Activated CD4-positive, alpha-beta memory T cell treated with anti-CD3 and anti-CD28 coated beads for 36 hours (primary cell): ENCODE data around the gene DHX29. TPM values are rescaled to one million over a fixed set of nuclear protein-coding genes. Genes with fewer than 3 reads are reported as not detected.

Source experiments
- CTCF ChIA-PET: fragments of 350-600 bp; sonication (Branson Sonifier 250); formaldehyde crosslinking; loops from one replicate; lab custom pipeline; 2021; ENCODE audit warnings: antibody characterized with exemption, inconsistent platforms; lab: Charles Lee
- POLR2A ChIA-PET: fragments of 350-600 bp; sonication (Branson Sonifier 250); formaldehyde crosslinking; loops from one replicate; lab custom pipeline; 2021; ENCODE audit warnings: antibody characterized with exemption; lab: Charles Lee
- DNase-seq: peaks from one replicate; pipeline ENCODE4 v3.0.0-alpha.2; 2020
- H3K27ac Mint-ChIP-seq: one replicate; pipeline ENCODE4 v1.8.0; 2021; ENCODE audit warnings: mixed read lengths
- H3K27me3 Mint-ChIP-seq: one replicate; pipeline ENCODE4 v1.8.0; 2021; ENCODE audit warnings: mixed read lengths
- H3K36me3 Mint-ChIP-seq: one replicate; pipeline ENCODE4 v1.8.0; 2021; ENCODE audit warnings: mixed read lengths
- H3K4me1 Mint-ChIP-seq: one replicate; pipeline ENCODE4 v1.8.0; 2021; ENCODE audit warnings: low read depth, mixed read lengths
- H3K4me3 Mint-ChIP-seq: one replicate; pipeline ENCODE4 v1.8.0; 2021; ENCODE audit warnings: mild to moderate bottlenecking, mixed read lengths
- H3K9me3 Mint-ChIP-seq: one replicate; pipeline ENCODE4 v1.8.0; 2021; ENCODE audit warnings: mixed read lengths
- intact Hi-C: fragments of 100-400 bp; cut with micrococcal nuclease; formaldehyde crosslinking; loops from one replicate; pipeline ENCODE4 v1.15.1; 2023
- total RNA-seq, 2 experiments: library from RNA; stranded (reverse); gene quantifications; one replicate each; pipeline ENCODE4 v1.2.3, GENCODE V29; 2021

Gene DHX29, protein sequence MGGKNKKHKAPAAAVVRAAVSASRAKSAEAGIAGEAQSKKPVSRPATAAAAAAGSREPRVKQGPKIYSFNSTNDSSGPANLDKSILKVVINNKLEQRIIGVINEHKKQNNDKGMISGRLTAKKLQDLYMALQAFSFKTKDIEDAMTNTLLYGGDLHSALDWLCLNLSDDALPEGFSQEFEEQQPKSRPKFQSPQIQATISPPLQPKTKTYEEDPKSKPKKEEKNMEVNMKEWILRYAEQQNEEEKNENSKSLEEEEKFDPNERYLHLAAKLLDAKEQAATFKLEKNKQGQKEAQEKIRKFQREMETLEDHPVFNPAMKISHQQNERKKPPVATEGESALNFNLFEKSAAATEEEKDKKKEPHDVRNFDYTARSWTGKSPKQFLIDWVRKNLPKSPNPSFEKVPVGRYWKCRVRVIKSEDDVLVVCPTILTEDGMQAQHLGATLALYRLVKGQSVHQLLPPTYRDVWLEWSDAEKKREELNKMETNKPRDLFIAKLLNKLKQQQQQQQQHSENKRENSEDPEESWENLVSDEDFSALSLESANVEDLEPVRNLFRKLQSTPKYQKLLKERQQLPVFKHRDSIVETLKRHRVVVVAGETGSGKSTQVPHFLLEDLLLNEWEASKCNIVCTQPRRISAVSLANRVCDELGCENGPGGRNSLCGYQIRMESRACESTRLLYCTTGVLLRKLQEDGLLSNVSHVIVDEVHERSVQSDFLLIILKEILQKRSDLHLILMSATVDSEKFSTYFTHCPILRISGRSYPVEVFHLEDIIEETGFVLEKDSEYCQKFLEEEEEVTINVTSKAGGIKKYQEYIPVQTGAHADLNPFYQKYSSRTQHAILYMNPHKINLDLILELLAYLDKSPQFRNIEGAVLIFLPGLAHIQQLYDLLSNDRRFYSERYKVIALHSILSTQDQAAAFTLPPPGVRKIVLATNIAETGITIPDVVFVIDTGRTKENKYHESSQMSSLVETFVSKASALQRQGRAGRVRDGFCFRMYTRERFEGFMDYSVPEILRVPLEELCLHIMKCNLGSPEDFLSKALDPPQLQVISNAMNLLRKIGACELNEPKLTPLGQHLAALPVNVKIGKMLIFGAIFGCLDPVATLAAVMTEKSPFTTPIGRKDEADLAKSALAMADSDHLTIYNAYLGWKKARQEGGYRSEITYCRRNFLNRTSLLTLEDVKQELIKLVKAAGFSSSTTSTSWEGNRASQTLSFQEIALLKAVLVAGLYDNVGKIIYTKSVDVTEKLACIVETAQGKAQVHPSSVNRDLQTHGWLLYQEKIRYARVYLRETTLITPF (N-terminal part only)
- 10 to 100 TPM; 11.5 to 11.8 TPM for total RNA-seq

DNA sequence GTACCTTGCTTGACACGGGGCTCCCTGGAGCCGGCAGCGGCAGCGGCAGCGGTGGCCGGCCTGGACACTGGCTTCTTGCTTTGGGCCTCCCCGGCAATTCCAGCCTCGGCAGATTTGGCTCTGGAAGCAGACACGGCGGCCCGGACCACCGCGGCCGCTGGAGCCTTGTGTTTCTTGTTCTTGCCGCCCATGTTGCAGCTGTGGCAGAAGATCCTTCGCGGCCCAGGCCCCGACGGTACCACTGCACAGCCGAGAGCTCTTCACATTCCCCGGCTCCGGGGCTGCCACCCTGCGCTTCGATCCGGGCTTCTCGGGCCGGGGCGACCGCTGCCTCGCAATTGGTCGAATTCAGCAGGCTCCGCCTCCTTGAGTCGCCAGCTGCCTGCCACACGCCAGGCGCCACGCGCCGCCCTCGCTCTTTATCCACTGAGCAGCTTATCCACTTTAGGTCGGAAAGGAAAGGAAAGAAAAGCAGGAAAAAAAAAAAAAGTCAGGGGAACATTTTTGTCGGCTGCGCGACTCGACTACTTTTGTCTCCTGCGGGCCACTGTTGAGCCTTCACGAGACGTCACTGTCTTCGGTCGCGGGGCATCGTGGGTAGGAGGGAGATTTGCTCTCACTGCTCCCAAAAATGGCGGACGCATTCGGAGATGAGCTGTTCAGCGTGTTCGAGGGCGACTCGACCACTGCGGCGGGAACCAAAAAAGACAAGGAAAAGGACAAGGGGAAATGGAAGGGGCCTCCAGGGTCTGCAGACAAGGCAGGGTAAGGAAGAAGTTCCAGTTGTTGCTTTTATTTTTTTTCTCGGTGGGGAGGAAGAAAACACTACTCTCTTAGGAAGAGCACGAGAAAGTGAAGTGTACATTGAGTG, at the start of gene DHX29, which contains the start of gene MTREX:
DHX29 (minus strand) TSS at position 312 of the 871 bp plus-strand sequence; CDS start at position 191, 121 bp downstream.
MTREX (plus strand) TSS at position 607 of the 871 bp plus-strand sequence; CDS start at position 632, 25 bp downstream.
- peaks cover 14% of the 10 kb centered on the region for H3K36me3 Mint-ChIP-seq
- no peak within 1 kb of the TSS for H3K4me3 Mint-ChIP-seq
- no peaks in the 10 kb centered on the region for H3K27me3 Mint-ChIP-seq
- intact Hi-C loops = loop anchor here (1.0 kb wide), 3 partner anchors 31 to 134 kb away; partner anchors contain the start of genes CDC20B and MCIDAS
- H3K4me1 Mint-ChIP-seq = peaks cover 32% of the 10 kb centered on the region
- ChIA-PET CTCF (interaction anchor here (0.6 to 2.0 kb wide), 14 partner anchors 9 to 384 kb away, joined by 3 to 5 read pairs (median 3); partner anchors contain the start of gene CDC20B), POLR2A (interaction anchor here (0.6 to 2.3 kb wide), 7 partner anchors 11 to 404 kb away, joined by 3 to 6 read pairs (median 4); partner anchors contain the start of gene CDC20B)
- DNase-seq = peak; percentile 92
- no peak within 1 kb of the TSS for H3K27ac Mint-ChIP-seq
- peaks cover 3% of the 10 kb centered on the region for H3K9me3 Mint-ChIP-seq

DNA sequence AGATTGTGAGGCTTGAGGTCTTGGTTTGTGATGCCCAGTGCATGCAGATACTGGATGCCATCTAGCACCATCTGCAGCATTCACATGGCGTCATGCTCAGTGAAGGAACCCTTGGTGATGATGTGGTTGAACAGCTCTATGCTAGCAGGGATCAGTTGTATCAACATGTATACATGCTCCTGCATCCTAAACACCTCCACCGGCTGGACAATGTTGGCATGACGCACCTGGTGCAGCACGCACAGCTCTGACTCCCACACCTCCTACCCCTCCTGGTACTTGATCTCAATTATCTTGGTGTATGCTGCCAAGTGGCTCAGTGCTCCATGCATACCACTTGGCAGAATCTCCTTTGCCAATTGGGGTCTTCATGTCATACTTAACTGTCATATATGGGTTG, 49.4 kb upstream of the DHX29 start:
- Mint-ChIP-seq H3K4me1 (peaks cover 3% of the 10 kb centered on the region), H3K36me3 (peaks cover 57% of the 10 kb centered on the region), H3K27me3 (no peaks in the 10 kb centered on the region), H3K9me3 (no peaks in the 10 kb centered on the region), H3K27ac (no peak overlapping the region), H3K4me3 (no peak overlapping the region)
- intact Hi-C loops = no loop called here
- ChIA-PET POLR2A (no interaction called here), CTCF (no interaction called here)
- no peak for DNase-seq

DNA sequence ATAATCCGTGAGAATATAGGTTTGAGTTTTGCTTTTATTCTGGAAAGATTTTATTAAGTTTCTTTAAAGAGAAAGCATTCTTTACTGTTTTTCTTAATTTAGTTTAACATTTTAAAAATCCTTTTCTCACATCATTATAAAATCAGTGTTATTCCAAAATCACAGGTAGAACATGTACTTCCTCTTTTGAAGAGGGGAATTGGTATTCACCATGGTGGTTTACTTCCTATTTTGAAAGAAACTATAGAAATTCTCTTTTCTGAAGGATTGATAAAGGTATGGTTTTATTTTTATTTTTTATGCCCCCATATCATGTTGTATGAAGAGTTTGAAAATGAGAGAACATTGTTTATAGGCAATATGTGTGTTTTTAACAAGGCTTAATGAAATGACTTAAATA, 43.3 kb upstream of the DHX29 start:
- intact Hi-C loops = no loop called here
- H3K4me3 Mint-ChIP-seq = no peak overlapping the region
- no peak overlapping the region for H3K27ac Mint-ChIP-seq
- peaks cover 63% of the 10 kb centered on the region for H3K36me3 Mint-ChIP-seq
- H3K27me3 Mint-ChIP-seq = no peaks in the 10 kb centered on the region
- DNase-seq = no peak
- ChIA-PET CTCF (no interaction called here), POLR2A (no interaction called here)
- no peaks in the 10 kb centered on the region for H3K9me3 Mint-ChIP-seq
- no peaks in the 10 kb centered on the region for H3K4me1 Mint-ChIP-seq

DNA sequence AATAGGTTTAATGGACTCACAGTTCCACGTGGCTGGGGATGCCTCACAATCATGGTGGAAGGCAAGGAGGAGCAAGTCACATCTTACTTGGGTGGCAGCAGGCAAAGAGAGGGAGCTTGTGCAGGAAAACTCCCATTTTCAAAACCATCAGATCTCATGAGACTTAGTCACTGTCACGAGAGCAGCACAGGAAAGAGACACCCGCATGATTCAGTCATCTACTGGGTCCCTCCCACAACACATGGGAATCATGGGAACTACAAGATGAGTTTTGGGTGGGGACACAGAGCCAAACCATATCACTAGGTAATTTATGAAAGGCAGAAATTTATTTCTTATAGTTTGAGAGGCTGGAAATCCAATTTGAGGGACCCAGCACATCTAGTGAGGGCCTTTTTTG, 40.3 kb upstream of the DHX29 start:
- Mint-ChIP-seq H3K9me3 (no peaks in the 10 kb centered on the region), H3K27me3 (no peaks in the 10 kb centered on the region), H3K36me3 (peaks cover 58% of the 10 kb centered on the region), H3K4me1 (no peaks in the 10 kb centered on the region), H3K4me3 (no peak overlapping the region), H3K27ac (no peak overlapping the region)
- DNase-seq = no peak
- POLR2A ChIA-PET = no interaction called here
- intact Hi-C loops = no loop called here
- CTCF ChIA-PET = no interaction called here

DNA sequence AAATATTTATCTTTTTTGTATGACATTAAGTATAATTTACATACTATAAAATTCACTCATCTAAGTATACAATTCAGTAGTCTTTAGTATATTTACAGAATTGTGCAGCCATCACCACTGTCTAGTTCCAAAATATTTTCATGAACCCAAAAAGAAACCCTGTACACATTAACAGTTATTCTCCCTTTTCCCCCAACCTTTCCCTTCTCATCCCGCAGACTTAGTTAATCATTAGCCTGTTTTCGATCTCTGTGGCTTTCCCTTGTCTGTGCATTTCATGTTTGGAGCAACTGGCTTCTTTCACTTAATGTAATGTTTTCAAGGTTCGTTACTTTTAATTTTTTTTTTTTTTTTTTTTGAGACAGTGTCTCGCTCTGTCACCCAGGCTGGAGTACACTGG, 37.8 kb upstream of the DHX29 start:
- Mint-ChIP-seq H3K9me3 (no peaks in the 10 kb centered on the region), H3K36me3 (peaks cover 45% of the 10 kb centered on the region), H3K4me1 (no peaks in the 10 kb centered on the region), H3K27ac (no peak overlapping the region), H3K4me3 (no peak overlapping the region), H3K27me3 (no peaks in the 10 kb centered on the region)
- CTCF ChIA-PET = interaction anchor here (0.7 kb wide), 1 partner anchor 30 kb away, joined by 3 read pairs; no protein-coding TSS in a partner anchor
- intact Hi-C loops = no loop called here
- POLR2A ChIA-PET = no interaction called here
- DNase-seq = no peak

DNA sequence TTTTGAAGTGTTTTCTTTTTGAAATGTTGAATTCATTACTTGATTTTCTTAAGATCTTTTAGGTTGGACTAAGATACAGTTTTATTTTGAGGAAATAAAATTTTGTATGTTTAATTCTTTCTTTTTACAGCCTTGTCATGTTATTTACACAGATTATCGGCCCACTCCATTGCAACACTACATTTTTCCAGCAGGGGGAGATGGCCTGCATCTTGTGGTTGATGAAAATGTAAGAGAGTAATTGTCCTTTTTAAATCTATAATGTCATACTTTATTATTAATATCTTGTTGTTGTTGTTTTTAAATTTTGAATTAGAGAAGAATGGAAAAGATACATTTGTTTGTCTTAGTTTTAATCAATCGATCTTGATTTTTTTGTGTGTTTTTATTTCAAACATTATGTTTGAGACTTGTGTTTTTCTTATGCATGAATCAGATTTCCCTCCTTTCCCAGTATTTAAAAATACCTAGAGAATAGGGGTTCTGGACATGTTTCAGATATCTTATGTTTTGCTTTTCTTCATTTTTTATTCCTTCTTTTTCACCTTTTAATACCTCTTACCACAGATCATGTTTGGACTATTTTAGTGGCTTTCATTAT, 37.0 kb upstream of the DHX29 start:
- intact Hi-C loops = loop anchor here (5.0 kb wide), 1 partner anchor 348 kb away; no protein-coding TSS in a partner anchor
- Mint-ChIP-seq H3K27ac (no peak overlapping the region), H3K4me1 (peaks cover 2% of the 10 kb centered on the region), H3K9me3 (no peaks in the 10 kb centered on the region), H3K36me3 (peaks cover 40% of the 10 kb centered on the region), H3K27me3 (no peaks in the 10 kb centered on the region), H3K4me3 (no peak overlapping the region)
- peak; percentile 69 for DNase-seq
- ChIA-PET CTCF (interaction anchor here (1.1 to 1.5 kb wide), 4 partner anchors 14 to 348 kb away, joined by 3 to 16 read pairs (median 4); partner anchors contain the start of gene MTREX), POLR2A (no interaction called here)

DNA sequence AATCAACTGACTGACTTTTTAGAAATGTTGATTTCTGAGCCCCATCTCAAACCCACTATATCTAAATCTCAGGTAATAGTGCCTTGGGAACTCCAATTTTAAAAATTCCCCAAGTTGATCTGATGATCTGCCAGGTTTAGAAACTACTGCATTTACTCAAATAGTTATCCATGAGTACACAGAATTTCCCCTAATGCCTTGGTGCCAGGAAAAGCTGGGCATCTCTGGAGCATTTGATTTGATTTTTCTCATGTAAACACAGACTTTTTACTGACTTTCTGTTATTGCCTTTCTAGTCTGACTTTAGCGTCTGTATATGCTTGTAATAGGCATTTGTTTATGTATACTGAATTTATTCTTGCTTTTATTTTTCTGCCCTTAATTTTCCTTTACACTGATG, 36.1 kb upstream of the DHX29 start:
- POLR2A ChIA-PET = no interaction called here
- peaks cover 38% of the 10 kb centered on the region for H3K36me3 Mint-ChIP-seq
- no peaks in the 10 kb centered on the region for H3K9me3 Mint-ChIP-seq
- CTCF ChIA-PET = interaction anchor here (1.1 to 1.5 kb wide), 4 partner anchors 13 to 349 kb away, joined by 3 to 16 read pairs (median 4); partner anchors contain the start of gene MTREX
- intact Hi-C loops = loop anchor here (5.0 kb wide), 1 partner anchor 349 kb away; no protein-coding TSS in a partner anchor
- no peak overlapping the region for H3K27ac Mint-ChIP-seq
- DNase-seq = no peak
- no peaks in the 10 kb centered on the region for H3K27me3 Mint-ChIP-seq
- H3K4me1 Mint-ChIP-seq = peaks cover 10% of the 10 kb centered on the region
- H3K4me3 Mint-ChIP-seq = no peak overlapping the region

DNA sequence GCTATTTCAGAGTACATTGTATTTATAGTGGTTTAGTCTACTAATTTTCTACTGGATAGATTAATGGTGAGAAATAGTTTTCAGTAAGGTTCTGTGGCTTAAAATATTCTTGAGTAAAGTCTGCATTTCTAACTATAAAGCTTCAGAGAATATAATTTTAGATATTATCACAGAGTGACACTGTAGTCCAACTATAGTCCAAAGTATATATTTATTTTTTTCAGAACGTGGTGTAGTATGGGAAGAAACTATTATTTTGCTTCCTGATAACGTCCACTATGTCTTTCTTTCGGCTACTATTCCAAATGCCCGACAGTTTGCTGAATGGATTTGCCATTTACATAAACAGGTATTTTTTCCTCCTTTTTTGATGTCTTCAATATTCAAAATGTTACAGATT, 35.6 kb upstream of the DHX29 start:
- intact Hi-C loops = loop anchor here (5.0 kb wide), 1 partner anchor 349 kb away; no protein-coding TSS in a partner anchor
- Mint-ChIP-seq H3K27ac (no peak overlapping the region), H3K4me3 (no peak overlapping the region), H3K27me3 (no peaks in the 10 kb centered on the region), H3K36me3 (peaks cover 33% of the 10 kb centered on the region), H3K4me1 (peaks cover 15% of the 10 kb centered on the region), H3K9me3 (no peaks in the 10 kb centered on the region)
- POLR2A ChIA-PET = no interaction called here
- DNase-seq = no peak
- CTCF ChIA-PET = interaction anchor here (0.6 to 1.5 kb wide), 8 partner anchors 13 to 349 kb away, joined by 3 to 16 read pairs (median 4); partner anchors contain the start of genes DHX29 and MTREX

DNA sequence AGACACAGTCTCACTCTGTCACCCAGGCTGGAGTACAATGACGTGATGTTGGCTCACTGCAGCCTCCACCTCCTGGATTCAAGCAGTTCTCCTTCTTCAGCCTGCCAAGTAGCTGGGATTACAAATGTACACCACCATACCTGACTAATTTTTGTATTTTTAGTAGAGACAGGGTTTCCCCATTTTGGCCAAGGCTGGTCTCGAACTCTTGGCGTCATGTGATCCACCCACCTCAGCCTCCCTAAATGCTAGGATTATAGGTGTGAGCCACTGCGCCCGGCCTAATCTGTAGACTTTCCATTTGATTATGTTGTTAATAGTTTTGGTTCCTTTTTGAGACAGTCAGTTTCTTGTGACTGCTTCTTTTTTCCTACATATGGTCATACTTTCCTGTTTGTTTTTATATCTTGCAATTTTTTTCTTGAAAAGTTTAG, 31.3 kb upstream of the DHX29 start:
- POLR2A ChIA-PET = interaction anchor here (1.6 kb wide), 1 partner anchor 31 kb away, joined by 4 read pairs; the partner anchor contains the start of genes DHX29 and MTREX
- H3K36me3 Mint-ChIP-seq = peaks cover 15% of the 10 kb centered on the region
- no peak overlapping the region for H3K4me3 Mint-ChIP-seq
- H3K27ac Mint-ChIP-seq = peak overlapping the region; percentile 54
- H3K27me3 Mint-ChIP-seq = no peaks in the 10 kb centered on the region
- H3K9me3 Mint-ChIP-seq = no peaks in the 10 kb centered on the region
- intact Hi-C loops = loop anchor here (1.0 to 5.0 kb wide), 4 partner anchors 25 to 103 kb away; no protein-coding TSS in a partner anchor
- H3K4me1 Mint-ChIP-seq = peaks cover 21% of the 10 kb centered on the region
- peak; percentile 81 for DNase-seq
- CTCF ChIA-PET = interaction anchor here (0.9 kb wide), 1 partner anchor 26 kb away, joined by 4 read pairs; no protein-coding TSS in a partner anchor
